H9 (cell line): ENCODE results near the gene TENM4. TPM values are rescaled to one million over a fixed set of nuclear protein-coding genes. Genes with fewer than 3 reads are reported as not detected.

Experiments
- DNase-seq: peaks from one replicate; pipeline ENCODE4 v3.0.0-alpha.2; 2017
- H2AFZ ChIP-seq: one replicate; pipeline ENCODE4 v1.6.1; 2013; ENCODE audit warnings: mild to moderate bottlenecking, low read length, control low read depth, moderate library complexity
- H2AK5ac ChIP-seq: 2 replicates; pipeline ENCODE4 v1.6.1; 2013; ENCODE audit warnings: low read length, control low read depth, mixed read lengths; ENCODE audit not compliant: insufficient read length
- H2BK120ac ChIP-seq: one replicate; pipeline ENCODE4 v1.6.1; 2013; ENCODE audit warnings: low read depth, mild to moderate bottlenecking, low read length, control low read depth, inconsistent platforms; ENCODE audit not compliant: poor library complexity, severe bottlenecking
- H2BK12ac ChIP-seq: 2 replicates; pipeline ENCODE4 v1.6.1; 2013; ENCODE audit warnings: low read length, control low read depth, mixed read lengths, low read depth; ENCODE audit not compliant: insufficient read length
- H2BK15ac ChIP-seq: 2 replicates; pipeline ENCODE4 v1.6.1; 2013; ENCODE audit warnings: low read depth, low read length, control low read depth
- H2BK20ac ChIP-seq: one replicate; pipeline ENCODE4 v1.6.1; 2013; ENCODE audit warnings: low read depth, mild to moderate bottlenecking, low read length, control low read depth, inconsistent platforms; ENCODE audit not compliant: poor library complexity, severe bottlenecking
- H2BK5ac ChIP-seq: 2 replicates; pipeline ENCODE4 v1.6.1; 2013; ENCODE audit warnings: low read length, control low read depth, mixed read lengths; ENCODE audit not compliant: insufficient read length
- H3K14ac ChIP-seq: 2 replicates; pipeline ENCODE4 v1.6.1; 2013; ENCODE audit warnings: low read length, control low read depth; ENCODE audit not compliant: insufficient read depth
- H3K18ac ChIP-seq: 2 replicates; pipeline ENCODE4 v1.6.1; 2013; ENCODE audit warnings: low read depth, mild to moderate bottlenecking, mixed read lengths, low read length, control low read depth; ENCODE audit not compliant: insufficient read length
- H3K23ac ChIP-seq: 2 replicates; pipeline ENCODE4 v1.6.1; 2013; ENCODE audit warnings: low read length, control low read depth, mixed read lengths, low read depth; ENCODE audit not compliant: insufficient read length
- H3K23me2 ChIP-seq: 2 replicates; pipeline ENCODE4 v1.6.1; 2013; ENCODE audit warnings: low read depth, mild to moderate bottlenecking, mixed read lengths, low read length, control low read depth; ENCODE audit not compliant: insufficient read length, poor library complexity, severe bottlenecking
- H3K27ac ChIP-seq: 2 replicates; pipeline ENCODE4 v1.5.1; 2013; ENCODE audit warnings: low read length, control low read depth, mixed read lengths, low read depth; ENCODE audit not compliant: insufficient read length
- H3K27me3 ChIP-seq: 2 replicates; pipeline ENCODE4 v1.6.1; 2013; ENCODE audit warnings: low read length, control low read depth, inconsistent platforms; ENCODE audit not compliant: insufficient read depth
- H3K4ac ChIP-seq: 2 replicates; pipeline ENCODE4 v1.6.1; 2013; ENCODE audit warnings: low read depth, mild to moderate bottlenecking, control low read depth, inconsistent platforms, low read length, moderate library complexity
- H3K4me1 ChIP-seq: 2 replicates; pipeline ENCODE4 v1.6.1; 2013; ENCODE audit warnings: low read length, control low read depth, inconsistent platforms; ENCODE audit not compliant: insufficient read depth
- H3K4me2 ChIP-seq: 2 replicates; pipeline ENCODE4 v1.6.1; 2013; ENCODE audit warnings: low read length, control low read depth, mixed read lengths; ENCODE audit not compliant: insufficient read length, insufficient read depth
- H3K56ac ChIP-seq: 2 replicates; pipeline ENCODE4 v1.6.1; 2013; ENCODE audit warnings: low read depth, mild to moderate bottlenecking, mixed read lengths, low read length, control low read depth; ENCODE audit not compliant: insufficient read length
- H3K79me1 ChIP-seq: 2 replicates; pipeline ENCODE4 v1.6.1; 2013; ENCODE audit warnings: low read depth, mild to moderate bottlenecking, moderate library complexity, low read length, control low read depth, inconsistent platforms; ENCODE audit not compliant: insufficient read depth, poor library complexity, severe bottlenecking
- H3K79me2 ChIP-seq: 2 replicates; pipeline ENCODE4 v1.6.1; 2013; ENCODE audit warnings: low read length, control low read depth, inconsistent platforms; ENCODE audit not compliant: insufficient read depth
- H3K9ac ChIP-seq: 2 replicates; pipeline ENCODE4 v1.6.1; 2013; ENCODE audit warnings: low read length, control low read depth, mixed read lengths; ENCODE audit not compliant: insufficient read length; ENCODE audit errors: extremely low read depth
- H3K9me3 ChIP-seq: one replicate; pipeline ENCODE4 v1.6.1; 2013; ENCODE audit warnings: low read depth, low read length, inconsistent platforms; ENCODE audit not compliant: control insufficient read depth
- H3T11ph ChIP-seq: one replicate; pipeline ENCODE4 v1.6.1; 2013; ENCODE audit warnings: mild to moderate bottlenecking, low read length, control low read depth, inconsistent platforms
- H4K20me1 ChIP-seq: one replicate; pipeline ENCODE4 v1.6.1; 2013; ENCODE audit not compliant: control insufficient read depth, insufficient read length, insufficient read depth
- H4K5ac ChIP-seq: 2 replicates; pipeline ENCODE4 v1.6.1; 2013; ENCODE audit warnings: low read depth, mild to moderate bottlenecking, mixed read lengths, low read length, control low read depth; ENCODE audit not compliant: insufficient read length
- H4K8ac ChIP-seq: replicated peaks from 2 replicates; pipeline ENCODE4 v1.6.1; 2013; ENCODE audit warnings: low read length, control low read depth, mixed read lengths, low read depth; ENCODE audit not compliant: insufficient read length
- H4K91ac ChIP-seq: 2 replicates; pipeline ENCODE4 v1.6.1; 2013; ENCODE audit warnings: low read depth, mild to moderate bottlenecking, moderate library complexity, mixed read lengths, low read length, control low read depth; ENCODE audit not compliant: insufficient read length
- H3K27ac Mint-ChIP-seq, 3 experiments: 2 replicates in 2 of 3; 3 replicates in 1 of 3; pipeline ENCODE4 v1.8.0; 2020 to 2021; ENCODE audit warnings: mixed read lengths in 3 of 3, mild to moderate bottlenecking in 1 of 3, moderate library complexity in 1 of 3
- H3K27me3 Mint-ChIP-seq: 2 replicates; pipeline ENCODE4 v1.8.0; 2021; ENCODE audit warnings: low read depth, mild to moderate bottlenecking, moderate library complexity, mixed read lengths
- H3K36me3 Mint-ChIP-seq, 3 experiments: 2 replicates in 2 of 3; 3 replicates in 1 of 3; pipeline ENCODE4 v1.8.0; 2020 to 2021; ENCODE audit warnings: low read depth in 3 of 3, mixed read lengths in 3 of 3; ENCODE audit not compliant: insufficient read depth in 1 of 3
- H3K4me1 Mint-ChIP-seq, 2 experiments: 2 replicates each; pipeline ENCODE4 v1.8.0; 2020; ENCODE audit warnings: mixed read lengths in 2 of 2
- H3K4me3 Mint-ChIP-seq, 2 experiments: 2 replicates in 1 of 2; 3 replicates in 1 of 2; pipeline ENCODE4 v1.8.0; 2020 to 2021; ENCODE audit warnings: mild to moderate bottlenecking in 2 of 2, mixed read lengths in 2 of 2, moderate library complexity in 1 of 2
- H3K9me3 Mint-ChIP-seq, 2 experiments: 2 replicates in 1 of 2; 3 replicates in 1 of 2; pipeline ENCODE4 v1.8.0; 2020; ENCODE audit warnings: mild to moderate bottlenecking in 2 of 2, mixed read lengths in 2 of 2, moderate library complexity in 1 of 2
- CTCF ChIP-seq: fragments of 200-600 bp; sonication (generic); conservative IDR thresholded peaks from 3 replicates; pipeline ENCODE4 v1.8.0; 2021; ENCODE audit warnings: antibody characterized with exemption, mild to moderate bottlenecking
- WGBS: extraction: QIAGEN DNeasy Blood & Tissue Kit; methylation state at CpG from one replicate; pipeline ENCODE4 v1.1.7; 2013; ENCODE audit warnings: missing lambda C conversion rate, low lambda C conversion rate, mixed read lengths; ENCODE audit not compliant: insufficient read length; ENCODE audit errors: extremely low coverage; 5-methylcytosine and 5-hydroxymethylcytosine counted together
- total RNA-seq: library from RNA; stranded (reverse); gene quantifications from 2 replicates; pipeline ENCODE4 v1.2.1, GENCODE V29; 2021

Gene TENM4
- total RNA-seq, 1 experiment from 2014 or later: 4.6 TPM

GRCh38 chr11:78732246-78732645 lies 708.6 kb downstream of the TENM4 start:
- Histone ChIP-seq H2AK5ac (no peak overlapping the region), H3K14ac (no peak overlapping the region), H3K9me3 (no peaks in the 10 kb centered on the region), H4K8ac (no peak overlapping the region), H3K4me2 (no peak overlapping the region), H3T11ph (no peak overlapping the region), H2BK15ac (no peak overlapping the region), H2BK120ac (no peak overlapping the region), H3K4ac (no peak overlapping the region), H3K9ac (no peak overlapping the region), H3K79me1 (no peaks in the 10 kb centered on the region), H4K5ac (no peak overlapping the region), H2BK5ac (no peak overlapping the region), H2BK20ac (no peak overlapping the region), H3K18ac (no peak overlapping the region), H3K4me1 (no peaks in the 10 kb centered on the region), H2BK12ac (no peak overlapping the region), H3K56ac (no peak overlapping the region), H4K20me1 (no peaks in the 10 kb centered on the region), H4K91ac (no peak overlapping the region), H3K27ac (no peak overlapping the region), H2AFZ (no peak overlapping the region), H3K23me2 (no peaks in the 10 kb centered on the region), H3K27me3 (no peaks in the 10 kb centered on the region), H3K23ac (no peak overlapping the region), H3K79me2 (no peaks in the 10 kb centered on the region)
- Mint-ChIP-seq H3K27me3 (peaks cover 2% of the 10 kb centered on the region), H3K4me1 (peaks cover 4 to 5% of the 10 kb centered on the region in 2 experiments; a peak in 3 of 4 replicates), H3K4me3 (no peak overlapping the region), H3K9me3 (no peaks in the 10 kb centered on the region; a peak in 1 of 5 replicates), H3K36me3 (no peaks in the 10 kb centered on the region), H3K27ac (no peak overlapping the region)
- DNase-seq: no peak
- WGBS: no CpG with 5 or more reads among the region's 11 CpGs
- no peak for TF ChIP-seq CTCF
